Neuronal stem cell (in vitro differentiated cells): ENCODE results near the gene ARG2.

ENCODE experiments used
- DNase-seq: peaks from one replicate; pipeline ENCODE4 v3.0.0-alpha.2; 2013; ENCODE audit warnings: low spot score
- H2AFZ ChIP-seq: one replicate; pipeline ENCODE4 v1.6.1; 2013; ENCODE audit warnings: mild to moderate bottlenecking, low read length, inconsistent platforms
- H2AK5ac ChIP-seq: 2 replicates; pipeline ENCODE4 v1.6.1; 2013; ENCODE audit warnings: low read depth, mild to moderate bottlenecking, inconsistent platforms, low read length, moderate library complexity, mixed read lengths
- H2BK120ac ChIP-seq: 2 replicates; pipeline ENCODE4 v1.6.1; 2013; ENCODE audit warnings: low read depth, mild to moderate bottlenecking, inconsistent platforms, low read length, moderate library complexity, mixed read lengths
- H2BK12ac ChIP-seq: one replicate; pipeline ENCODE4 v1.6.1; 2013; ENCODE audit warnings: low read length, inconsistent platforms
- H2BK15ac ChIP-seq: 2 replicates; pipeline ENCODE4 v1.6.1; 2013; ENCODE audit warnings: mild to moderate bottlenecking, low read length, inconsistent platforms, mixed read lengths
- H2BK5ac ChIP-seq: one replicate; pipeline ENCODE4 v1.6.1; 2013; ENCODE audit warnings: inconsistent platforms, mild to moderate bottlenecking, low read length, moderate library complexity
- H3K14ac ChIP-seq: one replicate; pipeline ENCODE4 v1.6.1; 2013; ENCODE audit warnings: low read length, inconsistent platforms
- H3K18ac ChIP-seq: 2 replicates; pipeline ENCODE4 v1.6.1; 2013; ENCODE audit warnings: low read length, inconsistent platforms
- H3K23ac ChIP-seq: 2 replicates; pipeline ENCODE4 v1.6.1; 2013; ENCODE audit warnings: low read depth, mild to moderate bottlenecking, mixed read lengths, low read length, inconsistent platforms; ENCODE audit not compliant: poor library complexity
- H3K27ac ChIP-seq: replicated peaks from 3 replicates; pipeline ENCODE4 v1.5.1; 2013; ENCODE audit warnings: low read length, inconsistent platforms
- H3K27me3 ChIP-seq, 3 experiments: 2 replicates each; pipeline ENCODE4 v1.6.1; 2013; ENCODE audit warnings: low read length in 3 of 3, mild to moderate bottlenecking in 2 of 3, inconsistent platforms in 1 of 3, low read depth in 1 of 3, mixed read lengths in 1 of 3, moderate library complexity in 1 of 3; ENCODE audit not compliant: control insufficient read depth in 3 of 3, insufficient read depth in 3 of 3
- H3K36me3 ChIP-seq, 2 donors: replicated peaks in 1 of 2; 2 replicates each; pipeline ENCODE4 v1.6.1; 2013; ENCODE audit warnings: low read length in 2 of 2; ENCODE audit not compliant: control insufficient read depth in 2 of 2, insufficient read depth in 2 of 2
- H3K4ac ChIP-seq: 2 replicates; pipeline ENCODE4 v1.6.1; 2013; ENCODE audit warnings: inconsistent platforms, mild to moderate bottlenecking, low read length, moderate library complexity
- H3K4me1 ChIP-seq, 2 donors: 1 replicate in 1 of 2; 2 replicates in 1 of 2; pipeline ENCODE4 v1.6.1; 2013; ENCODE audit warnings: low read length in 2 of 2, low read depth in 1 of 2; ENCODE audit not compliant: control insufficient read depth in 2 of 2, insufficient read depth in 1 of 2
- H3K4me2 ChIP-seq: one replicate; pipeline ENCODE4 v1.6.1; 2013; ENCODE audit warnings: mild to moderate bottlenecking, low read length, inconsistent platforms; ENCODE audit not compliant: insufficient read depth, poor library complexity, severe bottlenecking
- H3K4me3 ChIP-seq, 2 donors: 2 replicates each; pipeline ENCODE4 v1.5.1; 2013; ENCODE audit warnings: low read length in 2 of 2, mild to moderate bottlenecking in 2 of 2, inconsistent platforms in 1 of 2, moderate library complexity in 1 of 2
- H3K79me1 ChIP-seq: one replicate; pipeline ENCODE4 v1.6.1; 2013; ENCODE audit warnings: low read depth, mild to moderate bottlenecking, inconsistent platforms, low read length, moderate library complexity
- H3K9ac ChIP-seq: one replicate; pipeline ENCODE4 v1.6.1; 2013; ENCODE audit warnings: mild to moderate bottlenecking, low read depth, low read length, inconsistent platforms; ENCODE audit not compliant: poor library complexity
- H3K9me3 ChIP-seq, 2 donors: replicated peaks in 1 of 2; 2 replicates each; pipeline versions ENCODE3 to v1.6.1; 2013; ENCODE audit warnings: low read length in 2 of 2, mild to moderate bottlenecking in 2 of 2, inconsistent platforms in 1 of 2, low read depth in 1 of 2, mixed read lengths in 1 of 2, moderate library complexity in 1 of 2; ENCODE audit not compliant: control insufficient read depth in 2 of 2, insufficient read depth in 1 of 2
- H4K8ac ChIP-seq: one replicate; pipeline ENCODE4 v1.6.1; 2013; ENCODE audit warnings: low read depth, mild to moderate bottlenecking, inconsistent platforms, low read length, moderate library complexity
- H4K91ac ChIP-seq: one replicate; pipeline ENCODE4 v1.6.1; 2013; ENCODE audit warnings: low read length, low read depth, mild to moderate bottlenecking, inconsistent platforms; ENCODE audit not compliant: poor library complexity
- WGBS, 2 donors: extraction: QIAGEN DNeasy Blood & Tissue Kit; methylation state at CpG; one replicate each; pipeline ENCODE4 v1.1.7; 2013; ENCODE audit warnings: missing lambda C conversion rate in 2 of 2, mixed read lengths in 1 of 2; ENCODE audit not compliant: insufficient read length in 2 of 2, insufficient replicate concordance in 1 of 2; ENCODE audit errors: extremely low coverage in 2 of 2; 5-methylcytosine and 5-hydroxymethylcytosine counted together

Gene ARG2

GRCh38 chr14:67579040-67579439 lies 40.7 kb upstream of the ARG2 start:
- no peak overlapping the region for H2BK5ac ChIP-seq
- WGBS, 2 donors: no CpG with 5 or more reads among the region's 15 CpGs
- no peaks in the 10 kb centered on the region for H3K79me1 ChIP-seq
- H4K91ac ChIP-seq: no peak overlapping the region
- no peaks in the 10 kb centered on the region for H3K27me3 ChIP-seq
- no peak overlapping the region for H2AK5ac ChIP-seq
- no peak overlapping the region for H3K18ac ChIP-seq
- H2BK15ac ChIP-seq: no peak overlapping the region
- no peak overlapping the region for H3K4me2 ChIP-seq
- H3K4me3 ChIP-seq: no peak overlapping the region
- H3K14ac ChIP-seq: no peak overlapping the region
- H2BK12ac ChIP-seq: no peak overlapping the region
- H3K9me3 ChIP-seq: no peaks in the 10 kb centered on the region
- H4K8ac ChIP-seq: no peak overlapping the region
- no peak overlapping the region for H3K4ac ChIP-seq
- H3K36me3 ChIP-seq: peaks cover 6% of the 10 kb centered on the region in 2 donors
- no peak overlapping the region for H2AFZ ChIP-seq
- H3K9ac ChIP-seq: no peak overlapping the region
- H3K4me1 ChIP-seq: no peaks in the 10 kb centered on the region
- no peak for DNase-seq
- H3K27ac ChIP-seq: no peak overlapping the region
- H3K23ac ChIP-seq: no peak overlapping the region
- no peak overlapping the region for H2BK120ac ChIP-seq

- no peaks in the 10 kb centered on the region for H3K9me3 ChIP-seq
- no peaks in the 10 kb centered on the region for H3K4me1 ChIP-seq
- no peak overlapping the region for H3K4ac ChIP-seq
- H3K36me3 ChIP-seq: peaks cover 6 to 7% of the 10 kb centered on the region in 2 donors
- H2BK120ac ChIP-seq: no peak overlapping the region
- no peak overlapping the region for H3K23ac ChIP-seq
- H3K27ac ChIP-seq: no peak overlapping the region
- no peak for DNase-seq
- no peak overlapping the region for H3K14ac ChIP-seq
- H2BK5ac ChIP-seq: no peak overlapping the region
- no peak overlapping the region for H3K9ac ChIP-seq
- H3K4me2 ChIP-seq: no peak overlapping the region
- no peak overlapping the region for H2BK12ac ChIP-seq
- no peaks in the 10 kb centered on the region for H3K27me3 ChIP-seq
- H3K79me1 ChIP-seq: no peaks in the 10 kb centered on the region
- no CpG with 5 or more reads among the region's 7 CpGs for WGBS, 2 donors
- H2AFZ ChIP-seq: no peak overlapping the region
- no peak overlapping the region for H2BK15ac ChIP-seq
- no peak overlapping the region for H4K91ac ChIP-seq
- no peak overlapping the region for H3K4me3 ChIP-seq
- H2AK5ac ChIP-seq: peak overlapping the region; percentile 40
- no peak overlapping the region for H3K18ac ChIP-seq
- H4K8ac ChIP-seq: no peak overlapping the region
Observed at GRCh38 chr14:67579636-67580035, 40.1 kb upstream of the ARG2 start.

DNA sequence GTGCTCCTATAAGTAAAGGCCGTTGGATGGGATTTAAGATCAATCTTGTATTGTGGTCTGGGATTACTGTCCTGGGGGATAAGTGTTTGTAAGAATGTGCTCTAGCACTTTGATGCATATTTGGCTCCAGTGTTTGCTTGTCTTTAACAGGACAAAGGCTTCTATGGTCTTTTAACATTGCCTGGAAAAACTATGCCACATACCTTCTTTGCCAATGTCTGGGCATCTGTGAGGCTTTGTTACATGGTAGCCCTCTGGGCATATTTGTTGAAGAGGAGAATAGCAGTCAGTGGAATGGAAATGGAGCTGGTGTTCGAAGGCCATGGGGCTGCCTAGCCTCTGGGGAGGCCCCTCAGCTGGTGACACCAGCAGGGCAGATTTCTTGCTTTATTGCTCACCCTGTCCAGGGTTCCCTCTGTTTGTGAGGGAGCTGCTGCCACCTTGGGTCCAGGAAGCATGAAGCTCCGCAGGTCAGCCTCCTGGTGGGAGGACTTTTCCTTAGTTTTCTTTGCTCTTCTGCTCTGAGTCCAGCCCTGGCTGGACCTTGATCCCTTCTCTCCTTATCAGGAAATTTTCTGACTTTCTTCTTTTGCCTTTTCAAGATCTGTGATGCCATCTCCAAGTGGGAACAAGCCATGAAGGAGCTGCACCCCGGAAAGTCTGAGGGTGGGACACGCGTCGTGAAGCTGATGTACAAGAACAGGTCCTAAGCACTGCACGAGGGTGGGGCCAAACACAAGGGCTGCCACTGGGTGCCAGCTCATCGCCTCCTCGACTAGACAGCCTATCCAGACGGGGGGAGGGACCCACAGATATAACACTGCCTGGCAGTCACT lies 39.2 kb upstream of the ARG2 start:
- Histone ChIP-seq H3K23ac (peak overlapping the region; percentile 87), H4K91ac (no peak overlapping the region), H2BK120ac (no peak overlapping the region), H3K27ac (no peak overlapping the region), H4K8ac (no peak overlapping the region), H3K36me3 (peaks cover 7 to 9% of the 10 kb centered on the region in 2 donors), H2AK5ac (no peak overlapping the region), H2BK5ac (no peak overlapping the region), H2AFZ (no peak overlapping the region), H3K4ac (no peak overlapping the region), H2BK12ac (no peak overlapping the region), H3K79me1 (no peaks in the 10 kb centered on the region), H3K9ac (no peak overlapping the region), H3K4me3 (no peak overlapping the region), H3K18ac (no peak overlapping the region), H3K4me2 (no peak overlapping the region), H2BK15ac (no peak overlapping the region), H3K4me1 (no peaks in the 10 kb centered on the region), H3K9me3 (no peaks in the 10 kb centered on the region), H3K27me3 (no peaks in the 10 kb centered on the region), H3K14ac (no peak overlapping the region)
- no peak for DNase-seq
- no CpG with 5 or more reads among the region's 11 CpGs for WGBS, 2 donors

GRCh38 chr14:67581643-67582042 lies 38.1 kb upstream of the ARG2 start:
- Histone ChIP-seq H2AFZ (no peak overlapping the region), H2AK5ac (no peak overlapping the region), H3K27ac (no peak overlapping the region), H2BK12ac (no peak overlapping the region), H4K8ac (no peak overlapping the region), H3K23ac (no peak overlapping the region), H2BK5ac (no peak overlapping the region), H4K91ac (no peak overlapping the region), H3K4me3 (no peak overlapping the region), H3K9me3 (no peaks in the 10 kb centered on the region), H3K9ac (no peak overlapping the region), H3K79me1 (no peaks in the 10 kb centered on the region), H3K14ac (no peak overlapping the region), H3K4ac (no peak overlapping the region), H3K18ac (no peak overlapping the region), H3K4me2 (no peak overlapping the region), H3K4me1 (no peaks in the 10 kb centered on the region), H3K27me3 (no peaks in the 10 kb centered on the region), H3K36me3 (peaks cover 12 to 18% of the 10 kb centered on the region in 2 donors), H2BK120ac (no peak overlapping the region), H2BK15ac (no peak overlapping the region)
- no peak for DNase-seq
- no CpG with 5 or more reads among the region's 1 CpG for WGBS, 2 donors
